Liver (tissue), 3 donors: ENCODE results near the gene RNF19B.

Source experiments
- GABPA ChIP-seq, 2 donors: IDR thresholded peaks in 1 of 2; conservative IDR thresholded peaks in 1 of 2; 2 replicates each; pipeline ENCODE4 v1.6.1; 2016; ENCODE audit warnings: antibody characterized with exemption in 2 of 2, mild to moderate bottlenecking in 1 of 2, moderate library complexity in 1 of 2
- HNF4A ChIP-seq, 2 donors: conservative IDR thresholded peaks; 2 replicates each; pipeline ENCODE4 v1.6.1; 2016; ENCODE audit warnings: antibody characterized with exemption in 2 of 2, mild to moderate bottlenecking in 2 of 2
- JUND ChIP-seq, 2 donors: IDR thresholded peaks; 2 replicates each; pipeline ENCODE4 v1.6.1; 2016; ENCODE audit warnings: antibody characterized with exemption in 2 of 2
- RAD21 ChIP-seq, 2 donors: IDR thresholded peaks; 2 replicates each; pipeline ENCODE4 v1.6.1; 2016; ENCODE audit warnings: antibody characterized with exemption in 2 of 2, mild to moderate bottlenecking in 2 of 2
- REST ChIP-seq: IDR thresholded peaks from 2 replicates; pipeline ENCODE4 v1.6.1; 2016; ENCODE audit warnings: antibody characterized with exemption, mild to moderate bottlenecking
- RXRA ChIP-seq, 2 donors: IDR thresholded peaks; 2 replicates each; pipeline ENCODE4 v1.6.1; 2017 to 2018; ENCODE audit warnings: antibody characterized with exemption in 2 of 2, mild to moderate bottlenecking in 1 of 2
- SP1 ChIP-seq: IDR thresholded peaks from 2 replicates; pipeline ENCODE4 v1.6.1; 2018; ENCODE audit warnings: antibody characterized with exemption, mild to moderate bottlenecking
- TAF1 ChIP-seq: conservative IDR thresholded peaks from 2 replicates; pipeline ENCODE4 v1.6.1; 2016; ENCODE audit warnings: antibody characterized with exemption, mild to moderate bottlenecking
- YY1 ChIP-seq: IDR thresholded peaks from 2 replicates; pipeline ENCODE4 v1.6.1; 2016; ENCODE audit warnings: antibody characterized with exemption, mild to moderate bottlenecking
- TF ChIP-seq, protein P1 (sequence below): fragments of 150-350 bp; IDR thresholded peaks from 2 replicates; pipeline ENCODE4 v1.5.1; 2017; ENCODE audit warnings: improper control_type of control experiment, low read depth, low read length; ENCODE audit not compliant: missing input control
- TF ChIP-seq, protein P2 (sequence below): IDR thresholded peaks from 2 replicates; pipeline ENCODE4 v1.6.1; 2016; ENCODE audit warnings: antibody characterized with exemption
- donor health status: healthy.
- donor health status: healthy.

GRCh38 chr1:32939655-32940371 is 24.8 kb downstream of the RNF19B start:
- TF ChIP-seq GABPA (IDR thresholded peaks at IDR 0.05 in 1 of 2, conservative IDR thresholded peaks at IDR 0.05 in 1 of 2) (no peak), RAD21 (IDR thresholded peaks at IDR 0.05) (no peak), REST (no peak), JUND (IDR thresholded peaks at IDR 0.05) (no peak), HNF4A (conservative IDR thresholded peaks at IDR 0.05) (no peak), RXRA (IDR thresholded peaks at IDR 0.05) (no peak), TAF1 (no peak), SP1 (no peak), YY1 (no peak)
- TF ChIP-seq, protein P1, sequence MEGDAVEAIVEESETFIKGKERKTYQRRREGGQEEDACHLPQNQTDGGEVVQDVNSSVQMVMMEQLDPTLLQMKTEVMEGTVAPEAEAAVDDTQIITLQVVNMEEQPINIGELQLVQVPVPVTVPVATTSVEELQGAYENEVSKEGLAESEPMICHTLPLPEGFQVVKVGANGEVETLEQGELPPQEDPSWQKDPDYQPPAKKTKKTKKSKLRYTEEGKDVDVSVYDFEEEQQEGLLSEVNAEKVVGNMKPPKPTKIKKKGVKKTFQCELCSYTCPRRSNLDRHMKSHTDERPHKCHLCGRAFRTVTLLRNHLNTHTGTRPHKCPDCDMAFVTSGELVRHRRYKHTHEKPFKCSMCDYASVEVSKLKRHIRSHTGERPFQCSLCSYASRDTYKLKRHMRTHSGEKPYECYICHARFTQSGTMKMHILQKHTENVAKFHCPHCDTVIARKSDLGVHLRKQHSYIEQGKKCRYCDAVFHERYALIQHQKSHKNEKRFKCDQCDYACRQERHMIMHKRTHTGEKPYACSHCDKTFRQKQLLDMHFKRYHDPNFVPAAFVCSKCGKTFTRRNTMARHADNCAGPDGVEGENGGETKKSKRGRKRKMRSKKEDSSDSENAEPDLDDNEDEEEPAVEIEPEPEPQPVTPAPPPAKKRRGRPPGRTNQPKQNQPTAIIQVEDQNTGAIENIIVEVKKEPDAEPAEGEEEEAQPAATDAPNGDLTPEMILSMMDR, result no peak
- TF ChIP-seq, protein P2, sequence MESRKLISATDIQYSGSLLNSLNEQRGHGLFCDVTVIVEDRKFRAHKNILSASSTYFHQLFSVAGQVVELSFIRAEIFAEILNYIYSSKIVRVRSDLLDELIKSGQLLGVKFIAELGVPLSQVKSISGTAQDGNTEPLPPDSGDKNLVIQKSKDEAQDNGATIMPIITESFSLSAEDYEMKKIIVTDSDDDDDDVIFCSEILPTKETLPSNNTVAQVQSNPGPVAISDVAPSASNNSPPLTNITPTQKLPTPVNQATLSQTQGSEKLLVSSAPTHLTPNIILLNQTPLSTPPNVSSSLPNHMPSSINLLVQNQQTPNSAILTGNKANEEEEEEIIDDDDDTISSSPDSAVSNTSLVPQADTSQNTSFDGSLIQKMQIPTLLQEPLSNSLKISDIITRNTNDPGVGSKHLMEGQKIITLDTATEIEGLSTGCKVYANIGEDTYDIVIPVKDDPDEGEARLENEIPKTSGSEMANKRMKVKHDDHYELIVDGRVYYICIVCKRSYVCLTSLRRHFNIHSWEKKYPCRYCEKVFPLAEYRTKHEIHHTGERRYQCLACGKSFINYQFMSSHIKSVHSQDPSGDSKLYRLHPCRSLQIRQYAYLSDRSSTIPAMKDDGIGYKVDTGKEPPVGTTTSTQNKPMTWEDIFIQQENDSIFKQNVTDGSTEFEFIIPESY, result no peak
